ENCODE measurements around the gene TAX1BP3. TPM values are rescaled to one million over a fixed set of nuclear protein-coding genes. Genes with fewer than 3 reads are reported as not detected.

TAX1BP3 gene
- total RNA-seq, 2 donors from 2014 or later = 69.6 to 86.8 TPM

DNA sequence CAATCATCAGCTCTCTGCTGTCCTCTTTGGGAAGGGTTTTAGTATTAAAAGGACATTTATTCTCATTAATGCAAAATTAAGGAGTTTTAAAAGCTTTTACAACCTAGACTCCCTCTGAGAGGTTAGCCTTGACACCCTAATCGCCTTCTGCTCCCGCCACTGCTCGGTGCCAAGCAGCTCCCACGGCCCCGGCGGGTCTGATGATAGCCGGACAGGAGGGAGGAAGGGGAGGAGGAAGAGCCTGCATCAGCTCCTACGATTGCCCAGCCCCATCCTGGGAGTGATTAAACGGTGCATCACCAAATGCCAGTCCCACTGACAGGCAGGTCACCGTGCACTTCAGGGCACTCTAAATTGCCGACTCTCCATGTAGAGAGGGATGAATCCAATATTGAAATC lies 40.6 kb downstream of the TAX1BP3 start:
- no peaks in the 10 kb centered on the region for H3K9me3 Mint-ChIP-seq
- TF ChIP-seq CTCF (conservative IDR thresholded peaks at IDR 0.05) = no peak
- Histone ChIP-seq H3K9ac (ENCODE audit: extremely low read depth, low read length, poor library complexity, severe bottlenecking) (no peak overlapping the region), H3K27ac (ENCODE audit: low read depth, low read length) (no peak overlapping the region), H3K4me3 (ENCODE audit: low read length) (no peak overlapping the region), H3K9me3 (ENCODE audit: control insufficient read depth, low read length) (no peaks in the 10 kb centered on the region), H3K36me3 (ENCODE audit: control insufficient read depth, insufficient read depth, low read length) (peaks cover 68% of the 10 kb centered on the region), H3K4me1 (ENCODE audit: control insufficient read depth, insufficient read depth, low read length) (no peaks in the 10 kb centered on the region), H3K27me3 (ENCODE audit: control insufficient read depth, insufficient read depth, low read length, poor library complexity, severe bottlenecking) (no peaks in the 10 kb centered on the region)
- no peaks in the 10 kb centered on the region for H3K27me3 Mint-ChIP-seq (ENCODE audit: insufficient read depth)
- no peak for DNase-seq
- peaks cover 74% of the 10 kb centered on the region for H3K36me3 Mint-ChIP-seq (ENCODE audit: low read depth)
- no peak overlapping the region for H3K27ac Mint-ChIP-seq
- no peak overlapping the region for H3K4me3 Mint-ChIP-seq
- peaks cover 2% of the 10 kb centered on the region for H3K4me1 Mint-ChIP-seq
- WGBS, 2 experiments (ENCODE audit: insufficient coverage in 1 of 2, insufficient read length in 1 of 2) = 96 to 98% methylated on average over 9 to 11 of the region's 11 CpGs

- peaks cover 70% of the 10 kb centered on the region for H3K36me3 Mint-ChIP-seq (ENCODE audit: low read depth)
- TF ChIP-seq CTCF (conservative IDR thresholded peaks at IDR 0.05) = no peak
- no peaks in the 10 kb centered on the region for H3K4me1 Mint-ChIP-seq
- no peak overlapping the region for H3K27ac Mint-ChIP-seq
- H3K4me3 Mint-ChIP-seq = no peak overlapping the region
- no peaks in the 10 kb centered on the region for H3K4me1 ChIP-seq (ENCODE audit: control insufficient read depth, insufficient read depth, low read length)
- no peaks in the 10 kb centered on the region for H3K27me3 Mint-ChIP-seq (ENCODE audit: insufficient read depth)
- H3K27me3 ChIP-seq (ENCODE audit: control insufficient read depth, insufficient read depth, low read length, poor library complexity, severe bottlenecking) = no peaks in the 10 kb centered on the region
- WGBS, 2 experiments (ENCODE audit: insufficient coverage in 1 of 2, insufficient read length in 1 of 2) = 88 to 93% methylated on average over 12 to 16 of the region's 16 CpGs
- DNase-seq = no peak
- peaks cover 66% of the 10 kb centered on the region for H3K36me3 ChIP-seq (ENCODE audit: control insufficient read depth, insufficient read depth, low read length)
- H3K9me3 Mint-ChIP-seq = no peaks in the 10 kb centered on the region
- H3K27ac ChIP-seq (ENCODE audit: low read depth, low read length) = no peak overlapping the region
- H3K4me3 ChIP-seq (ENCODE audit: low read length) = no peak overlapping the region
- H3K9me3 ChIP-seq (ENCODE audit: control insufficient read depth, low read length) = no peaks in the 10 kb centered on the region
- H3K9ac ChIP-seq (ENCODE audit: extremely low read depth, low read length, poor library complexity, severe bottlenecking) = no peak overlapping the region
Observed at GRCh38 chr17:3626831-3627768, 41.3 kb downstream of the TAX1BP3 start.

- 95 to 97% methylated on average over 14 to 16 of the region's 16 CpGs for WGBS, 2 experiments (ENCODE audit: insufficient coverage in 1 of 2, insufficient read length in 1 of 2)
- Mint-ChIP-seq H3K27me3 (ENCODE audit: insufficient read depth) (no peaks in the 10 kb centered on the region), H3K27ac (no peak overlapping the region), H3K4me1 (no peaks in the 10 kb centered on the region), H3K9me3 (peaks cover 2% of the 10 kb centered on the region), H3K36me3 (ENCODE audit: low read depth) (peaks cover 75% of the 10 kb centered on the region), H3K4me3 (no peak overlapping the region)
- H3K4me3 ChIP-seq (ENCODE audit: low read length) = no peak overlapping the region
- H3K9ac ChIP-seq (ENCODE audit: extremely low read depth, low read length, poor library complexity, severe bottlenecking) = no peak overlapping the region
- no peaks in the 10 kb centered on the region for H3K4me1 ChIP-seq (ENCODE audit: control insufficient read depth, insufficient read depth, low read length)
- no peak overlapping the region for H3K27ac ChIP-seq (ENCODE audit: low read depth, low read length)
- peaks cover 8% of the 10 kb centered on the region for H3K9me3 ChIP-seq (ENCODE audit: control insufficient read depth, low read length)
- no peak for TF ChIP-seq CTCF (conservative IDR thresholded peaks at IDR 0.05)
- peaks cover 76% of the 10 kb centered on the region for H3K36me3 ChIP-seq (ENCODE audit: control insufficient read depth, insufficient read depth, low read length)
- no peak for DNase-seq
- H3K27me3 ChIP-seq (ENCODE audit: control insufficient read depth, insufficient read depth, low read length, poor library complexity, severe bottlenecking) = no peaks in the 10 kb centered on the region
Observed at GRCh38 chr17:3622977-3623594, 45.3 kb downstream of the TAX1BP3 start.
